HepG2 (cell line): ENCODE data around the gene MTMR4. TPM values are rescaled to one million over a fixed set of nuclear protein-coding genes. Genes with fewer than 3 reads are reported as not detected.

Experiments used
- BRCA1 ChIP-seq: sonication (generic); formaldehyde crosslinking; IDR thresholded peaks from 2 replicates; pipeline ENCODE4 v1.4.0; 2020; ENCODE audit warnings: missing genetic modification reagents
- GABPB1 ChIP-seq: IDR thresholded peaks from 2 replicates; pipeline ENCODE4 v1.6.1; 2016; ENCODE audit warnings: mild to moderate bottlenecking, missing genetic modification reagents, moderate library complexity, missing compliant biosample characterization
- PAWR ChIP-seq: sonication (generic); formaldehyde crosslinking; IDR thresholded peaks from 2 replicates; pipeline ENCODE4 v1.4.0; 2020; ENCODE audit warnings: missing genetic modification reagents, mild to moderate bottlenecking, borderline replicate concordance
- YEATS4 ChIP-seq: sonication (generic); formaldehyde crosslinking; IDR thresholded peaks from 2 replicates; pipeline ENCODE4 v1.4.0; 2020; ENCODE audit warnings: missing genetic modification reagents, borderline replicate concordance
- ZNF605 ChIP-seq: sonication (generic); formaldehyde crosslinking; IDR thresholded peaks from 2 replicates; pipeline ENCODE4 v1.8.0; 2022; ENCODE audit warnings: mild to moderate bottlenecking, missing genetic modification reagents
- ZSCAN31 ChIP-seq: sonication (generic); formaldehyde crosslinking; IDR thresholded peaks from 2 replicates; pipeline ENCODE4 v1.5.0; 2020; ENCODE audit warnings: low read depth, mild to moderate bottlenecking, missing genetic modification reagents
- polyA plus RNA-seq, 8 experiments: library from polyadenylated mRNA; depleted of rRNA in 3 of 8; stranded (reverse) in 7 of 8; unstranded in 1 of 8; fragments of >200 nt; fragmentation: Illumina TruSeq in 4 of 8; extraction: Trizol in 4 of 8; gene quantifications; 2 replicates each; pipeline versions ENCODE4 v1.2.1 to v1.2.3, GENCODE V29; 2011 to 2016; ENCODE audit warnings: low read depth in 4 of 8, missing spikeins in 1 of 8, mixed read lengths in 1 of 8; ENCODE audit not compliant: insufficient read depth in 1 of 8
- total RNA-seq, 5 experiments: library from RNA; depleted of rRNA; stranded (reverse); fragments of >200 nt; fragmentation: Illumina TruSeq; extraction: Trizol; gene quantifications; 2 replicates each; pipeline ENCODE4 v1.2.3, GENCODE V29; 2016; ENCODE audit warnings: low read depth in 1 of 5
- TF ChIP-seq, protein P1 (sequence below), 2 experiments: sonication (generic) in 1 of 2; formaldehyde crosslinking in 1 of 2; IDR thresholded peaks; 2 replicates each; pipeline versions ENCODE4 v1.4.0 to v1.6.1; 2016 to 2020; ENCODE audit warnings: borderline replicate concordance in 1 of 2, low read depth in 1 of 2, mild to moderate bottlenecking in 1 of 2, missing genetic modification reagents in 1 of 2
- TF ChIP-seq, protein P2 (sequence below): sonication (generic); formaldehyde crosslinking; IDR thresholded peaks from 2 replicates; pipeline ENCODE4 v1.5.0; 2020; ENCODE audit warnings: mild to moderate bottlenecking, missing genetic modification reagents
- TF ChIP-seq, protein P3 (sequence below): sonication (generic); formaldehyde crosslinking; IDR thresholded peaks from 2 replicates; pipeline ENCODE4 v1.4.0; 2020; ENCODE audit warnings: missing genetic modification reagents
- TF ChIP-seq, protein P4 (sequence below): sonication (generic); formaldehyde crosslinking; IDR thresholded peaks from 2 replicates; pipeline ENCODE4 v1.5.1; 2020; ENCODE audit warnings: missing genetic modification reagents, mild to moderate bottlenecking, borderline replicate concordance
- TF ChIP-seq, protein P5 (sequence below): IDR thresholded peaks from 2 replicates; pipeline ENCODE4 v1.6.1; 2016; ENCODE audit warnings: missing compliant biosample characterization, missing genetic modification reagents, borderline replicate concordance

The MTMR4 gene
- total and polyA plus RNA-seq, 2 of the 13 experiments (the other 11 are each of a cell fraction or from before 2014, with no cell fraction given): 62.5 to 65.1 TPM

DNA sequence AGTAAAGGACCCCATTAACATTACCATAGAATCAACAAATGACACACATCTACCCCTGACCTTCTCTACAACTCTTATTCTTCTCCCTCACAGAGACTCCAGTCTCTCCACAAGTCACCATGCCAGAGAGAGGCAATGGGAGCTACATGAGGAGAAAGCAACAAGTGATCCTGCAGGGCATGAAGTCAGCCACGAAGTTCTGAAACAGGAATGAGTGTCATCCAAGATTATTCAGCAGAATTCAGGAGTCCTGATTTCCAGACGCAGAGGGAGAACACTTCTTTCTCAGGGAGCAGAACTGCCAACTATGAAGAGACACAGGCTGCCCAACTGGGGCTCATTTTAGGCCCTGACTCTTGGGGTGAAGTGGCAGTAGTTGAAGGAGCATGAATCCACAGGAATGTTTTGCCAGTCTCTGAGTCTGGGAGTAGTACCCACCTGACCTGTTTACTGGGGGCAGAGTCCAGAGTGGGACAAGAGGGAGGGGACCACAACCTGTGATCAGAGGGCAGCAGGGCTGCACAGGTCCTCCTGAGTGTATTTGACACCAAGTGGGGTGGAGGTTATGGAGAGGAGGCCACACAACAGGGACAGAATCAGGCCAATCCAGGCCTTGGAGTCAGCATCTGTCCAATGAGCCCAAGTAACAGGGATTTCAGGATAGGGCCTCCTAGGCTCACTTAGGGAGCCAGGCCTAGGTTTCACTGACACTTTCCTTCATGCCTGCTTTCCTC lies 2.4 kb upstream of the MTMR4 start (continued):
- TF ChIP-seq BRCA1 (CRISPR knock-in tag) (0 out of 2 replicates have a peak, but pooled peaks have one; percentile 17), PAWR (CRISPR knock-in tag) (no peak), GABPB1 (CRISPR knock-in tag) (no peak), YEATS4 (no peak), ZSCAN31 (no peak; the same call in 1 of the 2 replicates), ZNF605 (CRISPR knock-in tag) (no peak)
- TF ChIP-seq, protein P1, sequence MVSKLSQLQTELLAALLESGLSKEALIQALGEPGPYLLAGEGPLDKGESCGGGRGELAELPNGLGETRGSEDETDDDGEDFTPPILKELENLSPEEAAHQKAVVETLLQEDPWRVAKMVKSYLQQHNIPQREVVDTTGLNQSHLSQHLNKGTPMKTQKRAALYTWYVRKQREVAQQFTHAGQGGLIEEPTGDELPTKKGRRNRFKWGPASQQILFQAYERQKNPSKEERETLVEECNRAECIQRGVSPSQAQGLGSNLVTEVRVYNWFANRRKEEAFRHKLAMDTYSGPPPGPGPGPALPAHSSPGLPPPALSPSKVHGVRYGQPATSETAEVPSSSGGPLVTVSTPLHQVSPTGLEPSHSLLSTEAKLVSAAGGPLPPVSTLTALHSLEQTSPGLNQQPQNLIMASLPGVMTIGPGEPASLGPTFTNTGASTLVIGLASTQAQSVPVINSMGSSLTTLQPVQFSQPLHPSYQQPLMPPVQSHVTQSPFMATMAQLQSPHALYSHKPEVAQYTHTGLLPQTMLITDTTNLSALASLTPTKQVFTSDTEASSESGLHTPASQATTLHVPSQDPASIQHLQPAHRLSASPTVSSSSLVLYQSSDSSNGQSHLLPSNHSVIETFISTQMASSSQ (IDR thresholded peaks at IDR 0.05; ENCODE audit: low read depth): no peak
- TF ChIP-seq, protein P1 (CRISPR knock-in tag; IDR thresholded peaks at IDR 0.05; ENCODE audit: borderline replicate concordance): no peak
- TF ChIP-seq, protein P2, sequence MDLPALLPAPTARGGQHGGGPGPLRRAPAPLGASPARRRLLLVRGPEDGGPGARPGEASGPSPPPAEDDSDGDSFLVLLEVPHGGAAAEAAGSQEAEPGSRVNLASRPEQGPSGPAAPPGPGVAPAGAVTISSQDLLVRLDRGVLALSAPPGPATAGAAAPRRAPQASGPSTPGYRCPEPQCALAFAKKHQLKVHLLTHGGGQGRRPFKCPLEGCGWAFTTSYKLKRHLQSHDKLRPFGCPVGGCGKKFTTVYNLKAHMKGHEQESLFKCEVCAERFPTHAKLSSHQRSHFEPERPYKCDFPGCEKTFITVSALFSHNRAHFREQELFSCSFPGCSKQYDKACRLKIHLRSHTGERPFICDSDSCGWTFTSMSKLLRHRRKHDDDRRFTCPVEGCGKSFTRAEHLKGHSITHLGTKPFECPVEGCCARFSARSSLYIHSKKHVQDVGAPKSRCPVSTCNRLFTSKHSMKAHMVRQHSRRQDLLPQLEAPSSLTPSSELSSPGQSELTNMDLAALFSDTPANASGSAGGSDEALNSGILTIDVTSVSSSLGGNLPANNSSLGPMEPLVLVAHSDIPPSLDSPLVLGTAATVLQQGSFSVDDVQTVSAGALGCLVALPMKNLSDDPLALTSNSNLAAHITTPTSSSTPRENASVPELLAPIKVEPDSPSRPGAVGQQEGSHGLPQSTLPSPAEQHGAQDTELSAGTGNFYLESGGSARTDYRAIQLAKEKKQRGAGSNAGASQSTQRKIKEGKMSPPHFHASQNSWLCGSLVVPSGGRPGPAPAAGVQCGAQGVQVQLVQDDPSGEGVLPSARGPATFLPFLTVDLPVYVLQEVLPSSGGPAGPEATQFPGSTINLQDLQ: no peak
- TF ChIP-seq, protein P3, sequence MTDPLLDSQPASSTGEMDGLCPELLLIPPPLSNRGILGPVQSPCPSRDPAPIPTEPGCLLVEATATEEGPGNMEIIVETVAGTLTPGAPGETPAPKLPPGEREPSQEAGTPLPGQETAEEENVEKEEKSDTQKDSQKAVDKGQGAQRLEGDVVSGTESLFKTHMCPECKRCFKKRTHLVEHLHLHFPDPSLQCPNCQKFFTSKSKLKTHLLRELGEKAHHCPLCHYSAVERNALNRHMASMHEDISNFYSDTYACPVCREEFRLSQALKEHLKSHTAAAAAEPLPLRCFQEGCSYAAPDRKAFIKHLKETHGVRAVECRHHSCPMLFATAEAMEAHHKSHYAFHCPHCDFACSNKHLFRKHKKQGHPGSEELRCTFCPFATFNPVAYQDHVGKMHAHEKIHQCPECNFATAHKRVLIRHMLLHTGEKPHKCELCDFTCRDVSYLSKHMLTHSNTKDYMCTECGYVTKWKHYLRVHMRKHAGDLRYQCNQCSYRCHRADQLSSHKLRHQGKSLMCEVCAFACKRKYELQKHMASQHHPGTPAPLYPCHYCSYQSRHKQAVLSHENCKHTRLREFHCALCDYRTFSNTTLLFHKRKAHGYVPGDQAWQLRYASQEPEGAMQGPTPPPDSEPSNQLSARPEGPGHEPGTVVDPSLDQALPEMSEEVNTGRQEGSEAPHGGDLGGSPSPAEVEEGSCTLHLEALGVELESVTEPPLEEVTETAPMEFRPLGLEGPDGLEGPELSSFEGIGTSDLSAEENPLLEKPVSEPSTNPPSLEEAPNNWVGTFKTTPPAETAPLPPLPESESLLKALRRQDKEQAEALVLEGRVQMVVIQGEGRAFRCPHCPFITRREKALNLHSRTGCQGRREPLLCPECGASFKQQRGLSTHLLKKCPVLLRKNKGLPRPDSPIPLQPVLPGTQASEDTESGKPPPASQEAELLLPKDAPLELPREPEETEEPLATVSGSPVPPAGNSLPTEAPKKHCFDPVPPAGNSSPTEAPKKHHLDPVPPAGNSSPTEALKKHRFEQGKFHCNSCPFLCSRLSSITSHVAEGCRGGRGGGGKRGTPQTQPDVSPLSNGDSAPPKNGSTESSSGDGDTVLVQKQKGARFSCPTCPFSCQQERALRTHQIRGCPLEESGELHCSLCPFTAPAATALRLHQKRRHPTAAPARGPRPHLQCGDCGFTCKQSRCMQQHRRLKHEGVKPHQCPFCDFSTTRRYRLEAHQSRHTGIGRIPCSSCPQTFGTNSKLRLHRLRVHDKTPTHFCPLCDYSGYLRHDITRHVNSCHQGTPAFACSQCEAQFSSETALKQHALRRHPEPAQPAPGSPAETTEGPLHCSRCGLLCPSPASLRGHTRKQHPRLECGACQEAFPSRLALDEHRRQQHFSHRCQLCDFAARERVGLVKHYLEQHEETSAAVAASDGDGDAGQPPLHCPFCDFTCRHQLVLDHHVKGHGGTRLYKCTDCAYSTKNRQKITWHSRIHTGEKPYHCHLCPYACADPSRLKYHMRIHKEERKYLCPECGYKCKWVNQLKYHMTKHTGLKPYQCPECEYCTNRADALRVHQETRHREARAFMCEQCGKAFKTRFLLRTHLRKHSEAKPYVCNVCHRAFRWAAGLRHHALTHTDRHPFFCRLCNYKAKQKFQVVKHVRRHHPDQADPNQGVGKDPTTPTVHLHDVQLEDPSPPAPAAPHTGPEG (CRISPR knock-in tag): no peak
- TF ChIP-seq, protein P4, sequence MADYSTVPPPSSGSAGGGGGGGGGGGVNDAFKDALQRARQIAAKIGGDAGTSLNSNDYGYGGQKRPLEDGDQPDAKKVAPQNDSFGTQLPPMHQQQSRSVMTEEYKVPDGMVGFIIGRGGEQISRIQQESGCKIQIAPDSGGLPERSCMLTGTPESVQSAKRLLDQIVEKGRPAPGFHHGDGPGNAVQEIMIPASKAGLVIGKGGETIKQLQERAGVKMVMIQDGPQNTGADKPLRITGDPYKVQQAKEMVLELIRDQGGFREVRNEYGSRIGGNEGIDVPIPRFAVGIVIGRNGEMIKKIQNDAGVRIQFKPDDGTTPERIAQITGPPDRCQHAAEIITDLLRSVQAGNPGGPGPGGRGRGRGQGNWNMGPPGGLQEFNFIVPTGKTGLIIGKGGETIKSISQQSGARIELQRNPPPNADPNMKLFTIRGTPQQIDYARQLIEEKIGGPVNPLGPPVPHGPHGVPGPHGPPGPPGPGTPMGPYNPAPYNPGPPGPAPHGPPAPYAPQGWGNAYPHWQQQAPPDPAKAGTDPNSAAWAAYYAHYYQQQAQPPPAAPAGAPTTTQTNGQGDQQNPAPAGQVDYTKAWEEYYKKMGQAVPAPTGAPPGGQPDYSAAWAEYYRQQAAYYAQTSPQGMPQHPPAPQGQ (CRISPR knock-in tag): no peak
- TF ChIP-seq, protein P5, sequence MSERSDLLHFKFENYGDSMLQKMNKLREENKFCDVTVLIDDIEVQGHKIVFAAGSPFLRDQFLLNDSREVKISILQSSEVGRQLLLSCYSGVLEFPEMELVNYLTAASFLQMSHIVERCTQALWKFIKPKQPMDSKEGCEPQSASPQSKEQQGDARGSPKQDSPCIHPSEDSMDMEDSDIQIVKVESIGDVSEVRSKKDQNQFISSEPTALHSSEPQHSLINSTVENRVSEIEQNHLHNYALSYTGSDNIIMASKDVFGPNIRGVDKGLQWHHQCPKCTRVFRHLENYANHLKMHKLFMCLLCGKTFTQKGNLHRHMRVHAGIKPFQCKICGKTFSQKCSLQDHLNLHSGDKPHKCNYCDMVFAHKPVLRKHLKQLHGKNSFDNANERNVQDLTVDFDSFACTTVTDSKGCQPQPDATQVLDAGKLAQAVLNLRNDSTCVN (CRISPR knock-in tag): no peak
